HepG2 (cell line): ENCODE data around the gene SGMS1. TPM values are rescaled to one million over a fixed set of nuclear protein-coding genes. Genes with fewer than 3 reads are reported as not detected.
A peak's percentile ranks its signal among the peaks of the same experiment; 100 is the strongest.

Experiments
- ADNP ChIP-seq: sonication (generic); formaldehyde crosslinking; IDR thresholded peaks from 2 replicates; pipeline ENCODE4 v1.4.0; 2020; ENCODE audit warnings: missing genetic modification reagents
- AFF4 ChIP-seq: sonication (generic); formaldehyde crosslinking; IDR thresholded peaks from 2 replicates; pipeline ENCODE4 v1.4.0; 2020; ENCODE audit warnings: missing genetic modification reagents
- ASH2L ChIP-seq: fragments of 300-600, 200-600 bp; sonication (generic); IDR thresholded peaks from 2 replicates; pipeline ENCODE4 v1.7.0; 2017; ENCODE audit warnings: low read depth, mild to moderate bottlenecking, moderate library complexity, mixed read lengths, low read length; ENCODE audit not compliant: insufficient read length
- BCL6 ChIP-seq: IDR thresholded peaks from 2 replicates; pipeline ENCODE4 v1.6.1; 2016; ENCODE audit warnings: missing genetic modification reagents, missing compliant biosample characterization
- DMTF1 ChIP-seq: sonication (generic); formaldehyde crosslinking; IDR thresholded peaks from 2 replicates; pipeline ENCODE4 v1.4.0; 2020; ENCODE audit warnings: mild to moderate bottlenecking, missing genetic modification reagents
- EP300 ChIP-seq, 3 experiments: sonication (generic) in 1 of 3; formaldehyde crosslinking in 1 of 3; IDR thresholded peaks; 2 replicates each; pipeline versions ENCODE4 v1.5.1 to v1.6.1; 2011 to 2020; ENCODE audit warnings: low read depth in 2 of 3, low read length in 2 of 3, borderline replicate concordance in 1 of 3, improper control_type of control experiment in 1 of 3, mild to moderate bottlenecking in 1 of 3, missing genetic modification reagents in 1 of 3, moderate library complexity in 1 of 3
- FOXA1 ChIP-seq, 2 experiments: fragments of 450-650 bp in 1 of 2; sonication (generic) in 1 of 2; formaldehyde crosslinking in 1 of 2; IDR thresholded peaks; 2 replicates each; pipeline versions ENCODE4 v1.4.0 to v1.6.1; 2016 to 2020; ENCODE audit warnings: missing genetic modification reagents in 1 of 2
- SCMH1 ChIP-seq: sonication (generic); formaldehyde crosslinking; IDR thresholded peaks from 2 replicates; pipeline ENCODE4 v1.9.0; 2021; ENCODE audit warnings: missing genetic modification reagents, mild to moderate bottlenecking, borderline replicate concordance
- TAF1 ChIP-seq: sonication (generic); formaldehyde crosslinking; IDR thresholded peaks from 2 replicates; pipeline ENCODE4 v1.4.0; 2020; ENCODE audit warnings: missing genetic modification reagents
- ZBED4 ChIP-seq: sonication (generic); formaldehyde crosslinking; IDR thresholded peaks from 2 replicates; pipeline ENCODE4 v1.4.0; 2020; ENCODE audit warnings: missing genetic modification reagents, borderline replicate concordance
- ZNF317 ChIP-seq: sonication (generic); formaldehyde crosslinking; IDR thresholded peaks from 2 replicates; pipeline ENCODE4 v1.5.0; 2020; ENCODE audit warnings: mild to moderate bottlenecking, missing genetic modification reagents
- ZNF644 ChIP-seq: IDR thresholded peaks from 2 replicates; pipeline ENCODE4 v1.6.1; 2016; ENCODE audit warnings: low read depth
- ZSCAN29 ChIP-seq: sonication (generic); formaldehyde crosslinking; conservative IDR thresholded peaks from 2 replicates; pipeline ENCODE4 v1.4.0; 2020; ENCODE audit warnings: mild to moderate bottlenecking, missing genetic modification reagents
- ZSCAN31 ChIP-seq: sonication (generic); formaldehyde crosslinking; IDR thresholded peaks from 2 replicates; pipeline ENCODE4 v1.5.0; 2020; ENCODE audit warnings: low read depth, mild to moderate bottlenecking, missing genetic modification reagents
- polyA plus RNA-seq, 8 experiments: library from polyadenylated mRNA; depleted of rRNA in 3 of 8; stranded (reverse) in 7 of 8; unstranded in 1 of 8; fragments of >200 nt; fragmentation: Illumina TruSeq in 4 of 8; extraction: Trizol in 4 of 8; gene quantifications; 2 replicates each; pipeline versions ENCODE4 v1.2.1 to v1.2.3, GENCODE V29; 2011 to 2016; ENCODE audit warnings: low read depth in 4 of 8, missing spikeins in 1 of 8, mixed read lengths in 1 of 8; ENCODE audit not compliant: insufficient read depth in 1 of 8
- total RNA-seq, 5 experiments: library from RNA; depleted of rRNA; stranded (reverse); fragments of >200 nt; fragmentation: Illumina TruSeq; extraction: Trizol; gene quantifications; 2 replicates each; pipeline ENCODE4 v1.2.3, GENCODE V29; 2016; ENCODE audit warnings: low read depth in 1 of 5
- TF ChIP-seq, protein P1 (sequence below): sonication (generic); formaldehyde crosslinking; conservative IDR thresholded peaks from 2 replicates; pipeline ENCODE4 v1.4.0; 2020; ENCODE audit warnings: mild to moderate bottlenecking, missing genetic modification reagents, moderate library complexity

The SGMS1 gene
- total and polyA plus RNA-seq, 2 of the 13 experiments (the other 11 are each of a cell fraction or from before 2014, with no cell fraction given): 6.5 to 15.1 TPM

- no peak for TF ChIP-seq TAF1 (CRISPR knock-in tag)
- TF ChIP-seq ZSCAN31 (CRISPR knock-in tag): no peak
- TF ChIP-seq EP300 (IDR thresholded peaks at IDR 0.05; ENCODE audit: low read depth in 2 of 2, low read length in 2 of 2): peak in 1 of 2 experiments; percentile 61; a peak in 2 of 4 replicates
- no peak for TF ChIP-seq EP300 (CRISPR knock-in tag; IDR thresholded peaks at IDR 0.05; ENCODE audit: borderline replicate concordance)
- TF ChIP-seq ZSCAN29 (CRISPR knock-in tag): 0 out of 2 replicates have a peak, but pooled peaks have one; percentile 35
- TF ChIP-seq, protein P1, sequence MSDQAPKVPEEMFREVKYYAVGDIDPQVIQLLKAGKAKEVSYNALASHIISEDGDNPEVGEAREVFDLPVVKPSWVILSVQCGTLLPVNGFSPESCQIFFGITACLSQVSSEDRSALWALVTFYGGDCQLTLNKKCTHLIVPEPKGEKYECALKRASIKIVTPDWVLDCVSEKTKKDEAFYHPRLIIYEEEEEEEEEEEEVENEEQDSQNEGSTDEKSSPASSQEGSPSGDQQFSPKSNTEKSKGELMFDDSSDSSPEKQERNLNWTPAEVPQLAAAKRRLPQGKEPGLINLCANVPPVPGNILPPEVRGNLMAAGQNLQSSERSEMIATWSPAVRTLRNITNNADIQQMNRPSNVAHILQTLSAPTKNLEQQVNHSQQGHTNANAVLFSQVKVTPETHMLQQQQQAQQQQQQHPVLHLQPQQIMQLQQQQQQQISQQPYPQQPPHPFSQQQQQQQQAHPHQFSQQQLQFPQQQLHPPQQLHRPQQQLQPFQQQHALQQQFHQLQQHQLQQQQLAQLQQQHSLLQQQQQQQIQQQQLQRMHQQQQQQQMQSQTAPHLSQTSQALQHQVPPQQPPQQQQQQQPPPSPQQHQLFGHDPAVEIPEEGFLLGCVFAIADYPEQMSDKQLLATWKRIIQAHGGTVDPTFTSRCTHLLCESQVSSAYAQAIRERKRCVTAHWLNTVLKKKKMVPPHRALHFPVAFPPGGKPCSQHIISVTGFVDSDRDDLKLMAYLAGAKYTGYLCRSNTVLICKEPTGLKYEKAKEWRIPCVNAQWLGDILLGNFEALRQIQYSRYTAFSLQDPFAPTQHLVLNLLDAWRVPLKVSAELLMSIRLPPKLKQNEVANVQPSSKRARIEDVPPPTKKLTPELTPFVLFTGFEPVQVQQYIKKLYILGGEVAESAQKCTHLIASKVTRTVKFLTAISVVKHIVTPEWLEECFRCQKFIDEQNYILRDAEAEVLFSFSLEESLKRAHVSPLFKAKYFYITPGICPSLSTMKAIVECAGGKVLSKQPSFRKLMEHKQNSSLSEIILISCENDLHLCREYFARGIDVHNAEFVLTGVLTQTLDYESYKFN (CRISPR knock-in tag): peak; percentile 95
- no peak for TF ChIP-seq DMTF1 (CRISPR knock-in tag)
- peak; percentile 38 for TF ChIP-seq ASH2L
- TF ChIP-seq ADNP: no peak
- TF ChIP-seq ZNF317 (CRISPR knock-in tag): peak; percentile 60; the same call in 1 of the 2 replicates
- peak; percentile 90 for TF ChIP-seq ZNF644 (CRISPR knock-in tag)
- no peak for TF ChIP-seq SCMH1 (CRISPR knock-in tag)
- no peak for TF ChIP-seq AFF4 (CRISPR knock-in tag)
- peak; percentile 78 for TF ChIP-seq BCL6
- no peak for TF ChIP-seq ZBED4
- peak; percentile 63 for TF ChIP-seq FOXA1 (IDR thresholded peaks at IDR 0.05)
- peak; percentile 72 for TF ChIP-seq FOXA1 (CRISPR knock-in tag; IDR thresholded peaks at IDR 0.05)
Measured at GRCh38 chr10:50392426-50392825, 231.3 kb downstream of the SGMS1 start (continued).
